ENCODE results near the gene UQCRC2. TPM values are rescaled to one million over a fixed set of nuclear protein-coding genes. Genes with fewer than 3 reads are reported as not detected.
"Not testable (repeated sequence)": the region's sequence is repeated elsewhere in the genome, so short reads cannot be mapped to it uniquely, and the experiment has no call there.

The UQCRC2 gene
- polyA plus RNA-seq, 1 of the 3 experiments (the other 2 are of a cell fraction): 155 TPM

GRCh38 chr16:21952793-21953540 lies at the start of gene UQCRC2 (continued):
- TF ChIP-seq IRF3 (IDR thresholded peaks at IDR 0.05; ENCODE audit: low read depth, low read length) (no peak), TAF1 (IDR thresholded peaks at IDR 0.05; ENCODE audit: borderline replicate concordance, low read depth, low read length) (peak; percentile 81), MXI1 (IDR thresholded peaks at IDR 0.05; ENCODE audit: low read depth, low read length) (peak; percentile 68), FOXM1 (IDR thresholded peaks at IDR 0.05; ENCODE audit: low read depth) (no peak), NRF1 (IDR thresholded peaks at IDR 0.05; ENCODE audit: low read depth, low read length) (no peak)

GRCh38 chr16:21932650-21933049 lies 20.5 kb upstream of the UQCRC2 start:
- H3K4me3 ChIP-seq (ENCODE audit: low read depth in 2 of 2, low read length in 1 of 2); H2AFZ ChIP-seq (ENCODE audit: low read depth); POLR2A ChIA-PET; H3K79me2 ChIP-seq (ENCODE audit: insufficient read depth); H3K4me2 ChIP-seq; H3K9me3 ChIP-seq; H3K36me3 ChIP-seq (replicated peaks in 1 of 2; ENCODE audit: control insufficient read depth in 1 of 2, insufficient read depth in 2 of 2, low read length in 1 of 2); H4K20me1 ChIP-seq (ENCODE audit: insufficient read depth); H3K27me3 ChIP-seq (ENCODE audit: insufficient read depth); H3K27ac ChIP-seq (ENCODE audit: low read depth in 2 of 2, low read length in 1 of 2); H3K4me1 ChIP-seq (ENCODE audit: control insufficient read depth in 1 of 2, insufficient read depth in 2 of 2, low read depth in 1 of 2, low read length in 1 of 2); H3K9me2 ChIP-seq; CTCF ChIA-PET; DNase-seq; H3K9ac ChIP-seq; H3F3A ChIP-seq (replicated peaks; ENCODE audit: insufficient read depth): not testable (repeated sequence)
- 74% methylated on average over 3 of the region's 4 CpGs for WGBS (ENCODE audit: low lambda C conversion rate)

- POLR2A ChIA-PET; H3K9me3 ChIP-seq; H3K27ac ChIP-seq (ENCODE audit: low read depth in 2 of 2, low read length in 1 of 2); H3K9ac ChIP-seq; H2AFZ ChIP-seq (ENCODE audit: low read depth); H3K9me2 ChIP-seq; H3K4me1 ChIP-seq (ENCODE audit: control insufficient read depth in 1 of 2, insufficient read depth in 2 of 2, low read depth in 1 of 2, low read length in 1 of 2); H3F3A ChIP-seq (replicated peaks; ENCODE audit: insufficient read depth); H3K36me3 ChIP-seq (replicated peaks in 1 of 2; ENCODE audit: control insufficient read depth in 1 of 2, insufficient read depth in 2 of 2, low read length in 1 of 2); H4K20me1 ChIP-seq (ENCODE audit: insufficient read depth); DNase-seq; H3K4me2 ChIP-seq; H3K79me2 ChIP-seq (ENCODE audit: insufficient read depth); CTCF ChIA-PET; H3K4me3 ChIP-seq (ENCODE audit: low read depth in 2 of 2, low read length in 1 of 2); H3K27me3 ChIP-seq (ENCODE audit: insufficient read depth): not testable (repeated sequence)
- 47% methylated on average over 4 of the region's 4 CpGs for WGBS (ENCODE audit: low lambda C conversion rate)
Observed at GRCh38 chr16:21933316-21933715, 19.8 kb upstream of the UQCRC2 start.

DNA sequence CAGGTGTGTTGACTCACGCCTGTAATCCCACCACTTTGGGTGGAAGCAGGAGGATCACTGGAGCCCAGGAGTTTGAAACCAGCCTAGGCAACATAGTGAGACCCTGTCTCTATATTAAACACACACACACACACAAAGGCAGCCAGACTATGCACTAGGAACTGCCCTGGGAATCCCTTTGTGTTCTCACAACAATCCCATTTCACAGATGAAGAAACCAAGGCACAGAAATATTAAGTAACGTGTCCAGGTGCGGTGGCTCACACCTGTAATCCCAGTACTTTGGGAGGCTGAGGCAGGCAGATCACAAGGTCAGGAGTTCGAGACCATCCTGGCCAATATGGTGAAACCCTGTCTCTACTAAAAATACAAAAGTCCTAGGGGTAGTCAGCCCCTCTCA lies 19.4 kb upstream of the UQCRC2 start:
- POLR2A ChIA-PET: not testable (repeated sequence)

GRCh38 chr16:21936216-21936615 lies 16.9 kb upstream of the UQCRC2 start:
- 46% methylated on average over 5 of the region's 6 CpGs for WGBS (ENCODE audit: low lambda C conversion rate)
- DNase-seq; H4K20me1 ChIP-seq (ENCODE audit: insufficient read depth); H3K27me3 ChIP-seq (ENCODE audit: insufficient read depth); H2AFZ ChIP-seq (ENCODE audit: low read depth); H3K4me3 ChIP-seq (ENCODE audit: low read depth in 2 of 2, low read length in 1 of 2); H3F3A ChIP-seq (replicated peaks; ENCODE audit: insufficient read depth); H3K9me3 ChIP-seq; H3K36me3 ChIP-seq (replicated peaks in 1 of 2; ENCODE audit: control insufficient read depth in 1 of 2, insufficient read depth in 2 of 2, low read length in 1 of 2); H3K9ac ChIP-seq; H3K4me2 ChIP-seq; H3K79me2 ChIP-seq (ENCODE audit: insufficient read depth); H3K4me1 ChIP-seq (ENCODE audit: control insufficient read depth in 1 of 2, insufficient read depth in 2 of 2, low read depth in 1 of 2, low read length in 1 of 2); H3K9me2 ChIP-seq; H3K27ac ChIP-seq (ENCODE audit: low read depth in 2 of 2, low read length in 1 of 2): not testable (repeated sequence)
- POLR2A ChIA-PET: interaction anchor here (0.6 kb wide), 1 partner anchor 24 kb away, joined by 3 read pairs; no protein-coding TSS in a partner anchor
- CTCF ChIA-PET: interaction anchor here (0.6 kb wide), 1 partner anchor 163 kb away, joined by 3 read pairs; no protein-coding TSS in a partner anchor

More for the DNA sequence above, 19.4 kb upstream of the UQCRC2 start:
- H3K27ac ChIP-seq (ENCODE audit: low read depth in 2 of 2, low read length in 1 of 2); H3F3A ChIP-seq (replicated peaks; ENCODE audit: insufficient read depth); H3K9ac ChIP-seq; H3K4me3 ChIP-seq (ENCODE audit: low read depth in 2 of 2, low read length in 1 of 2); H4K20me1 ChIP-seq (ENCODE audit: insufficient read depth); CTCF ChIA-PET; H3K36me3 ChIP-seq (replicated peaks in 1 of 2; ENCODE audit: control insufficient read depth in 1 of 2, insufficient read depth in 2 of 2, low read length in 1 of 2); H2AFZ ChIP-seq (ENCODE audit: low read depth); H3K9me3 ChIP-seq; DNase-seq; H3K79me2 ChIP-seq (ENCODE audit: insufficient read depth); H3K27me3 ChIP-seq (ENCODE audit: insufficient read depth); H3K4me1 ChIP-seq (ENCODE audit: control insufficient read depth in 1 of 2, insufficient read depth in 2 of 2, low read depth in 1 of 2, low read length in 1 of 2); H3K4me2 ChIP-seq; H3K9me2 ChIP-seq: not testable (repeated sequence)
- 42% methylated on average over 2 of the region's 4 CpGs for WGBS (ENCODE audit: low lambda C conversion rate)
